Activated T-helper 1 cell treated with anti-CD3 and anti-CD28 coated beads, Interleukin-12 subunit alpha, Interleukin-12 subunit beta, Interleukin-2, Interleukin-4 antibody, amounts not matched to agents 30 ng/mL and 10 ng/mL and 1 ng/mL, durations not matched to agents 14 hours and 24 hours and 36 hours (primary cell): Measurements from ENCODE around the gene UXS1. TPM values are rescaled to one million over a fixed set of nuclear protein-coding genes. Genes with fewer than 3 reads are reported as not detected.

Source experiments
- DNase-seq: peaks from one replicate; pipeline ENCODE4 v3.0.0; 2021; ENCODE audit warnings: low spot score
- H3K27ac Mint-ChIP-seq: one replicate; pipeline ENCODE4 v1.8.0; 2021; ENCODE audit warnings: mild to moderate bottlenecking, mixed read lengths
- H3K27me3 Mint-ChIP-seq: one replicate; pipeline ENCODE4 v1.8.0; 2022; ENCODE audit warnings: mild to moderate bottlenecking, moderate library complexity, mixed read lengths; ENCODE audit not compliant: insufficient read depth
- H3K36me3 Mint-ChIP-seq: one replicate; pipeline ENCODE4 v1.8.0; 2021; ENCODE audit warnings: low read depth, mixed read lengths
- H3K4me1 Mint-ChIP-seq: one replicate; pipeline ENCODE4 v1.8.0; 2021; ENCODE audit warnings: low read depth, mixed read lengths
- H3K4me3 Mint-ChIP-seq: one replicate; pipeline ENCODE4 v1.8.0; 2021; ENCODE audit warnings: mild to moderate bottlenecking, moderate library complexity, mixed read lengths
- H3K9me3 Mint-ChIP-seq: one replicate; pipeline ENCODE4 v1.8.0; 2021; ENCODE audit warnings: mixed read lengths
- intact Hi-C: fragments of 100-400 bp; cut with micrococcal nuclease; formaldehyde crosslinking; loops from one replicate; pipeline ENCODE4 v1.15.1; 2024
- total RNA-seq: library from RNA; stranded (reverse); gene quantifications from 2 replicates; pipeline ENCODE4 v1.2.3, GENCODE V29; 2022

The UXS1 gene
- total RNA-seq, 1 donor from 2014 or later, result 36.7 TPM

DNA sequence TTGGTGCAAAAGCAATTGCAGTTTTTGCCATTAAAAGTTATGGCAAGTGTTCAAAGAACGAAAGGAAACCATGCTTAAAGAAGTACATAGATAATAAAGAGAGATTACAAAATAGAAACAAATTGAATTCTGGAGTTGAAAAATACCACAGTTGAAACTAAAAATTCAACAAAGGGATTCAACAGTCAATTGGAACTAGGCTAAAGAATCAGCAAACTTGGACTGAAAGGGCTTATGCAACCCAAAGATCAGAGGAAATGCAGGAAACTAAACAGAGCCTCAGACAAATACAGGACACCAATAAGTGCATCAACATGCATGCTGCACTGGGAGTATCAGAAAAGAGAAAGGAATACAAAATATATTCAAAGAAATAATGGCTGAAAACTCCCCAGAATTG lies 40.3 kb downstream of the UXS1 start:
- Mint-ChIP-seq H3K9me3 (peaks cover 30% of the 10 kb centered on the region), H3K4me1 (peaks cover 20% of the 10 kb centered on the region), H3K27me3 (no peaks in the 10 kb centered on the region), H3K27ac (no peak overlapping the region), H3K4me3 (no peak overlapping the region), H3K36me3 (peaks cover 71% of the 10 kb centered on the region)
- no peak for DNase-seq
- intact Hi-C loops, result no loop called here

GRCh38 chr2:106147665-106148064 lies 46.4 kb downstream of the UXS1 start:
- Mint-ChIP-seq H3K4me3 (peak overlapping the region; percentile 38), H3K36me3 (peaks cover 49% of the 10 kb centered on the region), H3K27me3 (no peaks in the 10 kb centered on the region), H3K27ac (peak overlapping the region; percentile 88), H3K9me3 (peaks cover 2% of the 10 kb centered on the region), H3K4me1 (peaks cover 42% of the 10 kb centered on the region)
- DNase-seq, result no peak
- intact Hi-C loops, result loop anchor here (2.0 kb wide), 2 partner anchors 13 to 45 kb away; no protein-coding TSS in a partner anchor

- Mint-ChIP-seq H3K4me1 (peaks cover 47% of the 10 kb centered on the region), H3K36me3 (peaks cover 52% of the 10 kb centered on the region), H3K9me3 (no peaks in the 10 kb centered on the region), H3K27ac (peak overlapping the region; percentile 8), H3K27me3 (no peaks in the 10 kb centered on the region), H3K4me3 (no peak overlapping the region)
- intact Hi-C loops, result loop anchor here (2.0 kb wide), 2 partner anchors 14 to 46 kb away; no protein-coding TSS in a partner anchor
- DNase-seq, result no peak
Measured at GRCh38 chr2:106147159-106147558, 46.9 kb downstream of the UXS1 start.

DNA sequence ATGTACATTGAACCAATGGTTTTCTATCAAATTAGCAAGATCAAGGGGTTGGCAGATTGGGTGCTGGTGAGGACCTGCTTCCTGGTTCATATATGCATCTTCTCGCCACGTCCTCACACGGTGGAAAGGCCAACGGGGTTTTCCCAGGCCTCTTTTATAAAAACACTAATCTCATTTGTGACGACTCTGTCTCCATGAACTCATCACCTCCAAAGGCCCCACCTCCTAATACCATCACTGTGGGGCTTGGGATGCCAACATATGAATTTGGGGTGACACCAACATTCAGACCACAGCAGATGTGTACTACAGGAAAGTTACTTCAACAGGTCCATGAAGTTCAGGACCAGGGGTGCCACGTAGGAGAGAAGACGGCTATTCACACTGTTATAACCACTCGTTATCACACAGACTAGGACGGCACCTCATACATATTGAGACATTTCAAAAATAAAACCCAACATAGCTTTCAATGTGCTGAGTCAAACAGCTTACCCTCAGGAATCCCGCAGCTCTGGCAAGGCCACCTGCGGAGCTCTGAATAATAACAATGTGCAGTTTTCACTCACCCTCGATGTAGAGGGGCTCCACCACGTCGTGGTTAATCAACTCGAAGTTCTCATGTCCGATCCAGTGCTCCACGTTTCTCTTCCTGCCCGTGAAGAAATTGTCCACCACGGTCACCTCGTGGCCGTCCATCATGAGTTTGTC lies 49.3 kb downstream of the UXS1 start:
- Mint-ChIP-seq H3K9me3 (no peaks in the 10 kb centered on the region), H3K4me1 (peaks cover 63% of the 10 kb centered on the region), H3K4me3 (peak overlapping the region; percentile 19), H3K36me3 (peaks cover 45% of the 10 kb centered on the region), H3K27me3 (no peaks in the 10 kb centered on the region), H3K27ac (peak overlapping the region; percentile 83)
- intact Hi-C loops, result loop anchor here (1.0 to 5.0 kb wide), 2 partner anchors 37 to 398 kb away; no protein-coding TSS in a partner anchor
- DNase-seq, result no peak

- no peak overlapping the region for H3K4me3 Mint-ChIP-seq
- intact Hi-C loops, result loop anchor here (1.0 to 5.0 kb wide), 2 partner anchors 36 to 397 kb away; no protein-coding TSS in a partner anchor
- peaks cover 45% of the 10 kb centered on the region for H3K36me3 Mint-ChIP-seq
Measured at GRCh38 chr2:106143495-106144215, 50.4 kb downstream of the UXS1 start.

GRCh38 chr2:106142683-106143082 lies 51.4 kb downstream of the UXS1 start:
- peak overlapping the region; percentile 24 for H3K27ac Mint-ChIP-seq
- H3K4me3 Mint-ChIP-seq, result peak overlapping the region; percentile 27
- peaks cover 48% of the 10 kb centered on the region for H3K36me3 Mint-ChIP-seq
- no peak for DNase-seq
- H3K9me3 Mint-ChIP-seq, result no peaks in the 10 kb centered on the region
- no peaks in the 10 kb centered on the region for H3K27me3 Mint-ChIP-seq
- peaks cover 78% of the 10 kb centered on the region for H3K4me1 Mint-ChIP-seq
- intact Hi-C loops, result loop anchor here (5.0 kb wide), 1 partner anchor 35 kb away; no protein-coding TSS in a partner anchor

More at GRCh38 chr2:106143495-106144215, 50.4 kb downstream of the UXS1 start:
- no peak for DNase-seq
- Mint-ChIP-seq H3K9me3 (no peaks in the 10 kb centered on the region), H3K4me1 (peaks cover 74% of the 10 kb centered on the region), H3K27me3 (no peaks in the 10 kb centered on the region), H3K27ac (peak overlapping the region; percentile 74)

DNA sequence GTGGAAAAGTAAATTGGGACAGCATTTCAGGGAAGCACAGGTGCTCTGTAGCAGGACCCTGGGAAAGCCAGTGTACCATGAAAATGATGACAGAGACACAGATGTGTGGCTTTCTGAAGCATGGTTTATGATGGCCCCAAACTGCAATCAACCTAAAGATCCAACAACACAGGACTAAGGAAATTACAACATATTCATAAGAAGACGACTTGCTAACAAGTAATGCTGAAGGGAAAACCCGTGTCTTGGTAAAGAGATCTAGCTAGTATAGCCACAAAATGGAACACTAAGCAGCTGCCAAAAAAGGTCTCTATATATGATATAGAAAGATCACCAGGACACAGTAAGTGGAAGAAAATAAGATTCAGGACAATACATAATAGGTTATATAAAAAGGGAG lies 53.2 kb downstream of the UXS1 start:
- intact Hi-C loops, result loop anchor here (1.0 to 5.0 kb wide), 3 partner anchors 20 to 52 kb away; no protein-coding TSS in a partner anchor
- no peak for DNase-seq
- Mint-ChIP-seq H3K4me1 (peaks cover 70% of the 10 kb centered on the region), H3K4me3 (peak overlapping the region; percentile 5), H3K9me3 (no peaks in the 10 kb centered on the region), H3K36me3 (peaks cover 43% of the 10 kb centered on the region), H3K27me3 (no peaks in the 10 kb centered on the region), H3K27ac (peak overlapping the region; percentile 81)

DNA sequence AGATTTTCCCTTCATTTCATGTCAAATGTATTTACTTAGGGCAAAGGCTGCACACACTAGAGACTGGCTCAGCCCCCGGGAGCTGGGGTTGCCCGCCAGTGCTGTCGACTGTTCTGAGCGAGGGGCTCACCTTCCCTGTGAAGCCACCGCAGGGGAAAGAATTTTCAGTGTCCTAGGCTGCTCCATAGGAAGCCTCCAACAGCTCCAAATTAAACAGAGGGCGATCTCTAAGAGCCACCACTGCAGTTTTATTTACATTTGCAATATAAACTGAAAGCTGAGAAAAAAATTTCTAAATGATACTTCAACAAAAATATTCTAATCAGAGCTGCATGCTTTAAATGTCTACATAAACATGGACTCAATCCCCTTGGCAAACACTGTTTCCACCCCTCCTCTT lies 54.0 kb downstream of the UXS1 start:
- Mint-ChIP-seq H3K27ac (peak overlapping the region; percentile 90), H3K27me3 (no peaks in the 10 kb centered on the region), H3K36me3 (peaks cover 40% of the 10 kb centered on the region), H3K4me1 (peaks cover 66% of the 10 kb centered on the region), H3K9me3 (no peaks in the 10 kb centered on the region), H3K4me3 (peak overlapping the region; percentile 45)
- DNase-seq, result no peak
- intact Hi-C loops, result loop anchor here (5.0 kb wide), 1 partner anchor 33 kb away; no protein-coding TSS in a partner anchor

- Mint-ChIP-seq H3K4me1 (peaks cover 59% of the 10 kb centered on the region), H3K27ac (peak overlapping the region; percentile 90), H3K36me3 (peaks cover 35% of the 10 kb centered on the region), H3K4me3 (peak overlapping the region; percentile 80), H3K9me3 (no peaks in the 10 kb centered on the region), H3K27me3 (no peaks in the 10 kb centered on the region)
- intact Hi-C loops, result no loop called here
- no peak for DNase-seq
Measured at GRCh38 chr2:106139238-106139935, 54.7 kb downstream of the UXS1 start.

- H3K4me1 Mint-ChIP-seq, result peaks cover 52% of the 10 kb centered on the region
- no peaks in the 10 kb centered on the region for H3K27me3 Mint-ChIP-seq
- H3K27ac Mint-ChIP-seq, result peak overlapping the region; percentile 90
- H3K4me3 Mint-ChIP-seq, result peak overlapping the region; percentile 80
- DNase-seq, result no peak
- peaks cover 29% of the 10 kb centered on the region for H3K36me3 Mint-ChIP-seq
- H3K9me3 Mint-ChIP-seq, result no peaks in the 10 kb centered on the region
- intact Hi-C loops, result no loop called here
Measured at GRCh38 chr2:106138543-106139237, 55.4 kb downstream of the UXS1 start.

- H3K4me3 Mint-ChIP-seq, result peak overlapping the region; percentile 80
- no peaks in the 10 kb centered on the region for H3K9me3 Mint-ChIP-seq
- no peak for DNase-seq
- no peaks in the 10 kb centered on the region for H3K27me3 Mint-ChIP-seq
- intact Hi-C loops, result no loop called here
- H3K4me1 Mint-ChIP-seq, result peaks cover 45% of the 10 kb centered on the region
- peaks cover 25% of the 10 kb centered on the region for H3K36me3 Mint-ChIP-seq
- peak overlapping the region; percentile 90 for H3K27ac Mint-ChIP-seq
Measured at GRCh38 chr2:106137731-106138521, 56.2 kb downstream of the UXS1 start.
